ENCODE results near the gene ACCSL. TPM values are rescaled to one million over a fixed set of nuclear protein-coding genes. Genes with fewer than 3 reads are reported as not detected.

ACCSL gene
- polyA plus RNA-seq, 1 experiment: not detected

- Histone ChIP-seq H3K27me3 (ENCODE audit: control insufficient read depth, insufficient read depth, low read length) (no peaks in the 10 kb centered on the region), H3K4me3 (ENCODE audit: low read depth, low read length) (no peak overlapping the region), H3K36me3 (ENCODE audit: control insufficient read depth, insufficient read depth, low read length) (no peaks in the 10 kb centered on the region)
- ChIA-PET POLR2A (no interaction called here), CTCF (interaction anchor here (0.7 to 1.5 kb wide), 4 partner anchors 12 to 1083 kb away, joined by 3 to 5 read pairs (median 3); no protein-coding TSS in a partner anchor)
- TF ChIP-seq CTCF (IDR thresholded peaks at IDR 0.05; ENCODE audit: insufficient read depth, low read depth, low read length): no peak
- DNase-seq (ENCODE audit: low read depth): no peak
These were observed 32.2 kb upstream of the ACCSL start for GRCh38 chr11:44015624-44016007.

GRCh38 chr11:44016131-44016530 is 31.6 kb upstream of the ACCSL start:
- Histone ChIP-seq H3K4me3 (ENCODE audit: low read depth, low read length) (no peak overlapping the region), H3K36me3 (ENCODE audit: control insufficient read depth, insufficient read depth, low read length) (no peaks in the 10 kb centered on the region), H3K27me3 (ENCODE audit: control insufficient read depth, insufficient read depth, low read length) (peaks cover 2% of the 10 kb centered on the region; the same call in 1 of the 2 replicates)
- CTCF ChIA-PET: interaction anchor here (1.0 to 1.5 kb wide), 3 partner anchors 11 to 127 kb away, joined by 3 to 5 read pairs (median 3); no protein-coding TSS in a partner anchor
- DNase-seq (ENCODE audit: low read depth): no peak
- POLR2A ChIA-PET: no interaction called here
- TF ChIP-seq CTCF (IDR thresholded peaks at IDR 0.05; ENCODE audit: insufficient read depth, low read depth, low read length): no peak

- TF ChIP-seq CTCF (IDR thresholded peaks at IDR 0.05; ENCODE audit: insufficient read depth, low read depth, low read length): no peak
- Histone ChIP-seq H3K27me3 (ENCODE audit: control insufficient read depth, insufficient read depth, low read length) (peaks cover 2% of the 10 kb centered on the region; the same call in 1 of the 2 replicates), H3K36me3 (ENCODE audit: control insufficient read depth, insufficient read depth, low read length) (no peaks in the 10 kb centered on the region), H3K4me3 (ENCODE audit: low read depth, low read length) (no peak overlapping the region)
- CTCF ChIA-PET: interaction anchor here (1.0 to 1.5 kb wide), 4 partner anchors 10 to 127 kb away, joined by 3 to 4 read pairs (median 4); no protein-coding TSS in a partner anchor
- no peak for DNase-seq (ENCODE audit: low read depth)
- POLR2A ChIA-PET: no interaction called here
These were observed 31.0 kb upstream of the ACCSL start for GRCh38 chr11:44016546-44017442.

- ChIA-PET CTCF (interaction anchor here (0.8 to 1.4 kb wide), 3 partner anchors 11 to 127 kb away, joined by 3 to 4 read pairs (median 4); no protein-coding TSS in a partner anchor), POLR2A (no interaction called here)
- Histone ChIP-seq H3K27me3 (ENCODE audit: control insufficient read depth, insufficient read depth, low read length) (peaks cover 2% of the 10 kb centered on the region; the same call in 1 of the 2 replicates), H3K4me3 (ENCODE audit: low read depth, low read length) (no peak overlapping the region), H3K36me3 (ENCODE audit: control insufficient read depth, insufficient read depth, low read length) (no peaks in the 10 kb centered on the region)
- TF ChIP-seq CTCF (IDR thresholded peaks at IDR 0.05; ENCODE audit: insufficient read depth, low read depth, low read length): no peak
- DNase-seq (ENCODE audit: low read depth): no peak
These were observed 30.2 kb upstream of the ACCSL start for GRCh38 chr11:44017443-44018126.

GRCh38 chr11:44018127-44018521 is 29.7 kb upstream of the ACCSL start:
- Histone ChIP-seq H3K4me3 (ENCODE audit: low read depth, low read length) (no peak overlapping the region), H3K27me3 (ENCODE audit: control insufficient read depth, insufficient read depth, low read length) (peaks cover 2% of the 10 kb centered on the region; the same call in 1 of the 2 replicates), H3K36me3 (ENCODE audit: control insufficient read depth, insufficient read depth, low read length) (no peaks in the 10 kb centered on the region)
- ChIA-PET CTCF (interaction anchor here (0.8 to 1.4 kb wide), 2 partner anchors 11 to 22 kb away, joined by 3 to 4 read pairs; no protein-coding TSS in a partner anchor), POLR2A (no interaction called here)
- no peak for DNase-seq (ENCODE audit: low read depth)
- TF ChIP-seq CTCF (IDR thresholded peaks at IDR 0.05; ENCODE audit: insufficient read depth, low read depth, low read length): no peak
